ENCODE results near the gene AEN.
"Not testable (repeated sequence)": the region's sequence is repeated elsewhere in the genome, so short reads cannot be mapped to it uniquely, and the experiment has no call there.

Gene AEN

GRCh38 chr15:88630798-88631463, 9.8 kb downstream of the AEN start:
- TF ChIP-seq CTCF (IDR thresholded peaks at IDR 0.05; ENCODE audit: insufficient read depth, missing control alignments) = no peak
- FAIRE-seq = no peak

GRCh38 chr15:88631464-88632028, 10.4 kb downstream of the AEN start:
- no peak for FAIRE-seq
- no peak for TF ChIP-seq CTCF (IDR thresholded peaks at IDR 0.05; ENCODE audit: insufficient read depth, missing control alignments)
- DNase-seq (ENCODE audit: insufficient read length, low spot score) = no peak

More at GRCh38 chr15:88630798-88631463, 9.8 kb downstream of the AEN start:
- DNase-seq (ENCODE audit: insufficient read length, low spot score) = no peak

- not testable (repeated sequence) for FAIRE-seq; DNase-seq (ENCODE audit: insufficient read length, low spot score)
Measured at GRCh38 chr15:88632797-88633196, 11.7 kb downstream of the AEN start.

GRCh38 chr15:88634449-88634848, 13.3 kb downstream of the AEN start:
- no peak for FAIRE-seq
- no peak for DNase-seq (ENCODE audit: insufficient read length, low spot score)
- TF ChIP-seq CTCF (IDR thresholded peaks at IDR 0.05; ENCODE audit: insufficient read depth, missing control alignments) = no peak

- FAIRE-seq = no peak
- no peak for DNase-seq (ENCODE audit: insufficient read length, low spot score)
- TF ChIP-seq CTCF (IDR thresholded peaks at IDR 0.05; ENCODE audit: insufficient read depth, missing control alignments) = no peak
Measured at GRCh38 chr15:88635318-88635717, 14.2 kb downstream of the AEN start.

GRCh38 chr15:88636050-88636449, 14.9 kb downstream of the AEN start:
- no peak for TF ChIP-seq CTCF (IDR thresholded peaks at IDR 0.05; ENCODE audit: insufficient read depth, missing control alignments)
- FAIRE-seq = no peak
- no peak for DNase-seq (ENCODE audit: insufficient read length, low spot score)

- DNase-seq (ENCODE audit: insufficient read length, low spot score) = no peak
- no peak for TF ChIP-seq CTCF (IDR thresholded peaks at IDR 0.05; ENCODE audit: insufficient read depth, missing control alignments)
- FAIRE-seq = no peak
Measured at GRCh38 chr15:88636654-88637053, 15.5 kb downstream of the AEN start.

All from D721Med (cell line).